ENCODE data around the gene USP31. TPM values are rescaled to one million over a fixed set of nuclear protein-coding genes. Genes with fewer than 3 reads are reported as not detected.

Gene USP31
- total and polyA plus RNA-seq, 7 donors, result 7.7 to 21.5 (median 16.4) TPM

DNA sequence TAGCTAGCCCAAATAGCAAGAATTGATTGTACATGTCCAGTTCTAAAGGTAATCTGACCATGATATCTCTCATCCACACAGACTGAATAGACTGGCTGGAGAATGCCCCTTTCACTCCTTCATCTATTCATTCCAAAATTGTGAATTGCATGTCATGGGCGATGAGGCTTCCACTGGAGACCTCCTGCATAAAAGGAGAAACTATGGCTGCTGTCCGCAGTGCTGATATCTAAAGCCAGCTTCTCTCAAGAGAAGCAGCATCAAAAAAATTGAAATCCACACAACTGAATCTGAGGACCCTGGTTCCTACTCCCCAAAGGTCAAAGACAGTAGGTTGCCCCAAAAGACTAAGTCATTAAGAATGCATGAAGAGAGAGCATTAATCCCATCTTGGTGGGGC is 25.4 kb upstream of the USP31 start:
- ATAC-seq, result no peak
- no peaks in the 10 kb centered on the region for H3K4me1 ChIP-seq
- intact Hi-C loops (cut with DNase I), result no loop called here
- H3K36me3 ChIP-seq (ENCODE audit: insufficient read depth in 1 of 2, low read depth in 1 of 2), result no peaks in the 10 kb centered on the region
- TF ChIP-seq, protein P1, sequence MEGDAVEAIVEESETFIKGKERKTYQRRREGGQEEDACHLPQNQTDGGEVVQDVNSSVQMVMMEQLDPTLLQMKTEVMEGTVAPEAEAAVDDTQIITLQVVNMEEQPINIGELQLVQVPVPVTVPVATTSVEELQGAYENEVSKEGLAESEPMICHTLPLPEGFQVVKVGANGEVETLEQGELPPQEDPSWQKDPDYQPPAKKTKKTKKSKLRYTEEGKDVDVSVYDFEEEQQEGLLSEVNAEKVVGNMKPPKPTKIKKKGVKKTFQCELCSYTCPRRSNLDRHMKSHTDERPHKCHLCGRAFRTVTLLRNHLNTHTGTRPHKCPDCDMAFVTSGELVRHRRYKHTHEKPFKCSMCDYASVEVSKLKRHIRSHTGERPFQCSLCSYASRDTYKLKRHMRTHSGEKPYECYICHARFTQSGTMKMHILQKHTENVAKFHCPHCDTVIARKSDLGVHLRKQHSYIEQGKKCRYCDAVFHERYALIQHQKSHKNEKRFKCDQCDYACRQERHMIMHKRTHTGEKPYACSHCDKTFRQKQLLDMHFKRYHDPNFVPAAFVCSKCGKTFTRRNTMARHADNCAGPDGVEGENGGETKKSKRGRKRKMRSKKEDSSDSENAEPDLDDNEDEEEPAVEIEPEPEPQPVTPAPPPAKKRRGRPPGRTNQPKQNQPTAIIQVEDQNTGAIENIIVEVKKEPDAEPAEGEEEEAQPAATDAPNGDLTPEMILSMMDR (IDR thresholded peaks at IDR 0.05), result no peak
- peaks cover 0 to 14% (median 4%) of the 10 kb centered on the region in 3 donors for H3K27me3 ChIP-seq (ENCODE audit: insufficient read depth in 3 of 3, low read length in 2 of 3)
- H3K9me3 ChIP-seq, result no peaks in the 10 kb centered on the region
- no peak overlapping the region for H3K27ac ChIP-seq
- 32 to 55% (median 35%) methylated on average over 2 of the region's 2 CpGs for WGBS, 3 donors
- no peak overlapping the region for H3K4me3 ChIP-seq
- no peak for DNase-seq

GRCh38 chr16:23172994-23173393 is 23.7 kb upstream of the USP31 start:
- Histone ChIP-seq H3K9me3 (no peaks in the 10 kb centered on the region), H3K4me1 (no peaks in the 10 kb centered on the region), H3K27me3 (ENCODE audit: insufficient read depth in 3 of 3, low read length in 2 of 3) (peaks cover 0 to 10% (median 4%) of the 10 kb centered on the region in 3 donors), H3K36me3 (ENCODE audit: insufficient read depth in 1 of 2, low read depth in 1 of 2) (no peaks in the 10 kb centered on the region), H3K4me3 (no peak overlapping the region), H3K27ac (no peak overlapping the region)
- DNase-seq (no peak), ATAC-seq (no peak)
- WGBS, 3 donors, result 82 to 91% (median 89%) methylated on average over 3 of the region's 3 CpGs
- intact Hi-C loops (cut with DNase I), result no loop called here
- TF ChIP-seq, protein P1 (IDR thresholded peaks at IDR 0.05), result no peak

GRCh38 chr16:23172583-23172982 is 23.3 kb upstream of the USP31 start:
- DNase-seq, result no peak
- intact Hi-C loops (cut with DNase I), result no loop called here
- Histone ChIP-seq H3K27me3 (ENCODE audit: insufficient read depth in 3 of 3, low read length in 2 of 3) (peaks cover 0 to 14% (median 4%) of the 10 kb centered on the region in 3 donors), H3K4me1 (no peaks in the 10 kb centered on the region), H3K4me3 (no peak overlapping the region), H3K9me3 (no peaks in the 10 kb centered on the region), H3K27ac (no peak overlapping the region), H3K36me3 (ENCODE audit: insufficient read depth in 1 of 2, low read depth in 1 of 2) (no peaks in the 10 kb centered on the region)
- TF ChIP-seq, protein P1 (IDR thresholded peaks at IDR 0.05), result no peak
- ATAC-seq, result no peak
- WGBS, 3 donors, result 39 to 60% (median 54%) methylated on average over 7 of the region's 7 CpGs

DNA sequence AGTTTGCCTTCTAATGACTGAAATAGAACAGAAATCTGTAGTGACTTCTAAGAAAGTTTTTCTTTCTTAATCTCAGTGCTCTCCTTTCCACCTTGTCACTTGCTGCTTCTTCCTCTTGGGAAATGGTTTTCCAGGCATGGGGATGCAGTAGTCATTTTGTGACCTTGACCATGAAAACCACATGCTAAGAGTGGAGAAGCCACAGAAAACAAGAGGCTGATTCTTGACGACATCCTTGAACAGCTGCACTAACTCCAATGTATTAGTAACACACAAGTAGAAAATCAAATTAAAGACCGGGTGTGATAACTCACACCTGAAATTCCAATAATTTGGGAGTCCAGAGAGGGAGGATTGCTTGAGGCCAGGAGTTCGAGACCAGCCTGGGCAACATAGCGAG is 15.5 kb upstream of the USP31 start:
- intact Hi-C loops (cut with DNase I), result no loop called here
- Histone ChIP-seq H3K9me3 (no peaks in the 10 kb centered on the region), H3K36me3 (ENCODE audit: insufficient read depth in 1 of 2, low read depth in 1 of 2) (no peaks in the 10 kb centered on the region), H3K27me3 (ENCODE audit: insufficient read depth in 3 of 3, low read length in 2 of 3) (peaks cover 0 to 18% (median 0%) of the 10 kb centered on the region in 3 donors), H3K27ac (no peak overlapping the region), H3K4me1 (no peaks in the 10 kb centered on the region), H3K4me3 (no peak overlapping the region)
- no peak for DNase-seq
- no peak for ATAC-seq
- TF ChIP-seq, protein P1 (IDR thresholded peaks at IDR 0.05), result no peak
- WGBS, 3 donors, result 71 to 85% (median 72%) methylated on average over 4 of the region's 4 CpGs

- H3K4me3 ChIP-seq, result no peak overlapping the region
- ATAC-seq (no peak), DNase-seq (no peak)
- no peaks in the 10 kb centered on the region for H3K4me1 ChIP-seq
- H3K36me3 ChIP-seq (ENCODE audit: insufficient read depth in 1 of 2, low read depth in 1 of 2), result no peaks in the 10 kb centered on the region
- no peaks in the 10 kb centered on the region for H3K9me3 ChIP-seq
- H3K27me3 ChIP-seq (ENCODE audit: insufficient read depth in 3 of 3, low read length in 2 of 3), result peaks cover 0 to 18% (median 0%) of the 10 kb centered on the region in 3 donors
- intact Hi-C loops (cut with DNase I), result no loop called here
- WGBS, 3 donors, result 87 to 95% (median 91%) methylated on average over 2 of the region's 2 CpGs
- H3K27ac ChIP-seq, result no peak overlapping the region
- TF ChIP-seq, protein P1 (IDR thresholded peaks at IDR 0.05), result no peak
Measured at GRCh38 chr16:23163921-23164320, 14.7 kb upstream of the USP31 start.
